HG03064 (cell line): ENCODE measurements around the gene FLT3.

ENCODE experiments used
- ATAC-seq: cut with Tn5 transposase; IDR thresholded peaks from one replicate; pipeline ENCODE4 v1.9.1; 2021; ENCODE audit warnings: low read depth; ENCODE audit not compliant: unreplicated experiment

The FLT3 gene

DNA sequence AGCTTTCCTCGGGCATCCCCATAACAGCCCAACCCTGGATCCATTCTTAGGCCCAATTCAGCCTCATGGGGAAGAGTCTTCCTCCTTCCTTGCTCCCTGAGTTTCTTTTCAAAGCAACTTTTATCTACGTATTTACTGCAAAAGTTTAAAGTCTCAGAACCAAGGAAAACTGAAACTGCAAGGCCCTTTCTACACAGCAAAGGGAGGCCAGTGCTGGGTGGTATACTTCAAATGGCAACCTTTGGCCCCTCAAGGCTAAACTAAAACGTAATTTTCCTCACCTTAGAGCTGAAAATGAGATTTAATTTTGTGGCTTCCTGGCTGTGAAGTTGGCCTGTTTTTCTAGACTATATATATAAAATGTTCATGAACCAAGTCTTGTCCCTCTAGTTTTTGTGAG lies 136.9 kb downstream of the FLT3 start:
- ATAC-seq = no peak

DNA sequence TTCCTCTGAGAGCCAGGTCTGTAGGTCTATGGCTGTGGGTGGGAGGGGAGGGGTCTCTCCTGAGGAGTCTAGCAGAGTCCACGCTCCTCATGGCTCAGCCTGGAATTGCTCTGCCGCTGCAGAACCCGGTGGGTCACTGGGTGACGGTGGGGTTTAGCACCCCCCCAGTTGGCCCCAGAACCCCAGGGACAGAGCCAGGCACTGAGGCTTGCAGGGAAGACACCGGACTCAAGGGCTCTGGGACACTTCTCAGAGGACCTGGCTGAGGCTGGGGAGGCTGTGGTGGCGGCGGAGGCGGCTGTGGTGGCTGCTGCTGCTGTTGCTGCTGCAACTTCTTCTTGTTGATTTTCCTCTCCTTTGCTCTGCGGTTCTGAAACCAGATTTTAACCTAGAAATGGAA lies 137.4 kb downstream of the FLT3 start:
- ATAC-seq = no peak

DNA sequence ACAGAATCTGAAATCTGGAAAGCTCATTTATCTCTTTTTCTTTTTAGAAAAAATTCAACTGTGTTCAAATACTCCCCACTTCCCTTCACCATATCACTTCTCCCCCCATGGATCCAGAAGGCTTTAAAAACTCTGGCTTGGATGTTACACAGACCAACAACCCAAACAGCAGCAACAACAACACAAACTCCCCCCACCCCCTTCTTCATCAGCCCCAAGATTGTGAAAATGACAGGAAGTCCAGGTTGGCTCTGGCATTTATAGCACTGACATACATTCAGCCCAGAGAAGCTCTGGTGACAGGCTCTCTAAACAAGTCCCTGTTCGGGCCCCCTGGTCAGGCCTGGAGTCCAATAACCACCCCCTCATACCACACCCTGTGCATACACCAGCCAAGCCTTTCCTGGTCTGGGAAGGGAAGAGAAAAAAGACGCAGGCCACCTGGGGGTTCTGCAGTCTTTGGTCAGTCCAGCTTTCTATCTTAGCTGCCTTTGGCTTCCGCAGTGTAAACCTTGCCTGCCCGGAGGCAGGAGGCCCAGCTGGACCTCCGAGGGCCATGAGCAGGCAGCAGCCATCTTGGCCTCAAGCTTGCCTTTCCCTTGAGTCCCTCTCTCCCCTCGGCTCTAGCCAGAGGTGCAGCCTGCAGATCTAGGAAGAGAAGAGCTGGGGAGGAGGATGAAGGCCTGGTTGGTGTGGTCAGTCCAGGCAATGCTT lies 138.1 kb downstream of the FLT3 start:
- no peak for ATAC-seq

DNA sequence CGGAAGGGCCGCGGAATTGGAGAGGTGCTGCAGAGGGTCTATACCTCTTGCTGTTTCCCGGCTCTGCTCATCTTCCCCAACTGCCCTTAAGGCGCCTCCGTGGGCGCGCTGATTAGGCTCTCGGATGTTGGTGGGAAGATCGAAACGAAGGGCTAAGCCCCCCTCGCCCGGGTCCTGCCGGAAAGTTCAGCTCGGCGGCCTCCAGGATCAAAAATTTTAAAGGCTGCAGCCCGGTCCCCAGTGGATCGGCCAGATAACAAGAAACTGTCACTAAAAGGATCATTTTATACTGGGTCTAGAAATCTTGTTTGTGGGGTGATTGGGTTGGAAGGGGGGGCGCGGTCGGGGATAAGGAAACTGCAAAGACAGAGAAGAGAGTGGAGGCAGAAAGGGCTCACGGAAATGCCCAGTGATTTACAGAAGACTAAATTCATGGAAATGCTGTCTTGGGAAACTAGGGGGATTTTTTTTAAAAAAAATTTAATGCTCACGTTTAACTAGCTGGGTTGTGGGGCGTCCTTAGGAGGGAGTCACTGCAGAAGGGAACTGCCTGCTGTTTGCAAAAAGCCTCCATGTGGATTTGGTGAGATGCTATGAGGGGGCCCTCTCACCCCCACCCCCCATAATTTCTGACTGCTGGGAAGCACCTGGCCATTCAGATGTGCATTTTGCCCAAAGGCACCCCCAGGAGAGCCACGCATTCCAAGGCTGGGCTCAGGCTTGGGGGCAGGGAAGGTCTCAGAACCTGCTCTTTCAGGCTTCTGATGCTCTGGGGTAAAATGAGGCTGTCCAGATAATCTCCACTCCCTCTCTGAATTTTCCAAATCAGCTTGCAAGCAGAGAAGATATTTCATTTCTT lies 138.9 kb downstream of the FLT3 start:
- ATAC-seq = no peak

DNA sequence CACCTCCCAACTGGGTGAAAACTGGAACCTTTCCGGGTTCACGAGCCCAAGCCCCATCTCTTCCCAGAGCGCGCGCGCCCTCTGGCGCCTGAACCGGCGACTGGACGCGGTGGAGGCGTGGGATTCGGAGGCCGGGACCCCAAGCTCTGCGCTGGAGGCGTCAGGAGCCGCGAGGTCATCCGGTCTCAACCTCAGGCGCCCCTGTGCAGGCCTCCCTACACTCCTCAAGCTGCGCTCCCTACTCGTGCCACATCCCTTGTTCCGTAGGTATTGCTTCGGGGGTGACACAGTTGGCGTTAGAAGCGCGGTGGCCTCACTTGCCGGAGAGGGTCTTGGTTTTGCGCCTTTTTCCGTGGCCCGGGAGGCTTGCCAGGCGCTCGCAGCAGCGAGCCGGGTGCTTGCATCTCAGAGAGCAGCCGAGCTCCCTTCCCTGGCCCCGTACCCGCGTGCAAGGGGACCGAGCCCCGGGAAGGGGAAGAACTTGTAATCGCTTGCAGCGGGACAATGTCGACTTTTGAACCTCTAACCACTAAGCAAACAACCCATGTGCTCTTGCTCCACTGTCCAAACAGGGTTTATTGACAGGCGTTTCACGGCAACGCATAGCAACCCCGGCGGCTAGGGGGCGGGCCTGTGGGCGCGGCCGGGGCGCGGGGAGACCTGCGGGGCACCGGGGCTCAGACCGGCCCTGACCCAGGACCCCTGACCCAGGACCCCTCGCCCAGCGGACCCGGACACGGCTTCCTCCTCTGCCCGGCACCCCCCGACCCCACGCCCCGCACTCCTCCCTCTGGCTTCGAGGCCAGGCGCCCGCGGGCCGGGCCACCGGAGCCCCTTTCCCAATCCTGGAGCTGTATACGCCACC lies 139.8 kb downstream of the FLT3 start:
- no peak for ATAC-seq

DNA sequence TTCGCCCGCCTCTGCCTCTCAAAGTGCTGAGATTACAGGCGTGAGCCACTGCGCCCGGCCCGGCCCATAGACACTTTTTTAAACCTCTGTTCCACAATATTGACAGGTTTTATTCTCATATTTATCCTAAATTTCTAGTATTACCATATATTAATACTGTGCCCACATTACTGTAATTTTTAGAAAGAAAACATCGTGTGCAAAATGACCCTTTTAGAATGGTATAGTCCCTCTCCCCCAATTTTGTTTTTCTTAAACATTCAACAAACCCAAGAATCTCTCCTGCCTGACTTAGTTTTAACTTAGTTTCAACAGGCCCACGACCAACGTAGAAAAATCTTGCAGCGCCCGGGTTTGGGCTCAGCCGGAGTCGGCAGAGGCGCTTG lies 140.4 kb downstream of the FLT3 start:
- ATAC-seq = no peak

DNA sequence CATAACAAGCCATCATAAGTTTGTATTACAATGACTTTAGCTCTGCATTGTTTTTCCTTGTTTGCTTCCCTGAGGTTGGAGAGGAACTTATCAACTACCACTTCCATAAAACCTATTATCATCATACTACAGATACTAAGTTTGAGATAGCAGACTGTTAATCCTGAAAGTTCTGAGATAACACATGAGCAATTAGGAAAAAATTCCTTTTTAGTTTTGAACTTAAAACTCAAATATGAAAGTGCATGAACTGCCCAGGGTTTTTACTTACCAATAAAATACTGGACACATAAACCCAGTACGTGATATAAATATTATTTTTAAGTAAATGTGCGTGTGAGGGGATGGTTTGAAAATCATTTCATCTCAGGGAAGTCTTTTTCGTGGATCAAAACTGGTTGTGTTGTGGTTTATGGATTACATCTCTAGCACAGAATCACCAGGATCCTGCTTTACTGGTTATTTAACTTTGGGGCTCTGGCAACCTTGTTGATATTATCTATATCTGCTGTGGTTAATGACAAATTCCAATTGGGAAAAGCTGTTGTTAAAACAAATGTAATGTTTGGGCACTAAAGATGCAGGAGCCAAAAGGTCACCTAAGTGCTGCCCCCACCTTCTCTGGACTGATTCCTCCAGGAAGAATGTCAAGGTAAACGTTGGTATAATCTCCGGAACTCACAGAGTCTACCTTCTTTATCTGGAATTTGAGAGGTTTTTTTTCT lies 143.6 kb downstream of the FLT3 start:
- no peak for ATAC-seq

DNA sequence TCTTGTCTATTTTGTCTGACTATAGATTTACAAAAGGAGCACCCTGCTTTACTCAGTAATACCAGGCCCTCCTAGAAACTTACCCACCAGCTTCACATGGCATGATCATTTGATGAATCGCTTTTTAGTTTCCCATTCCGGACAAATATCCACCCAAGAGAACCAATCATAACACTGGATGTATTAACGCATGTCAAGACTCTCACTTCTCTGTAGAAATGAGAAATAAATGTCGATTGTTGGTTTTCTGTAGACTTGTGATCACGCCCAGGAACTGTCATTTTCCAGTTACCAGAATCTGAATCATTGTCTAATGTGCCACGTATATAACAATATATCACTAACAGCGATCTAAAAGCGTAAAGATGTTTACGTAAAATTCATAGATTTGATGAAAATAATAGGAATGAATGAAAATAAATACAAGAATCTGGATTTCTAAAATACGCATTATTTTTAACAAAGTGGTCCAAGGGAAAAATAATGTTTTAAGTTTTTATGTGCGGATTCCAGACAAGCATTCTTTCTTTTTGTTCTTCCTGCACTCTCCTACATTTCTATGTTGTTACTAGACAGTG lies 145.3 kb downstream of the FLT3 start:
- no peak for ATAC-seq

DNA sequence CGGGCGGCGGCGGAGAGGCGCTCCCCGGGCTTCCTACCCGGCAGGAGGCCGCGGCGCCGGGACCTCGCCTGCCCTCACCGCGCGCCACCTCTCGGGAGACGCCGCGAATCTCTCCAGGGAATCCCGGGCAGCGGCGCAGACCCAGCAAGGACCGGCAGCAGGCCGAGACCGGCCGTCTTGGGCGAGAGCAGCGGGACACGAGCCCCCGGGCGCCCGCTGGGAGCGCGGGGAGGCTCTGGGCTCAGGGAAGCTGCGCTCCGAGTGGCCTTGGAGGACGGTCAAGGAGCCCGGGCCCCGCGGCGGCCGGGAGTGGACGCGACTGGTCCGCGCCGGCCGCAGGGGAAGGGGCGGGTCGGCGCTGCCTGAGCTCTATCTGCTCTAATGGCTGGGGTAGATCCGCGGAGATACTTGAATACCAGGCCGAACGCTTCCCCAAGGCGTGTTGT lies 145.9 kb downstream of the FLT3 start:
- no peak for ATAC-seq

DNA sequence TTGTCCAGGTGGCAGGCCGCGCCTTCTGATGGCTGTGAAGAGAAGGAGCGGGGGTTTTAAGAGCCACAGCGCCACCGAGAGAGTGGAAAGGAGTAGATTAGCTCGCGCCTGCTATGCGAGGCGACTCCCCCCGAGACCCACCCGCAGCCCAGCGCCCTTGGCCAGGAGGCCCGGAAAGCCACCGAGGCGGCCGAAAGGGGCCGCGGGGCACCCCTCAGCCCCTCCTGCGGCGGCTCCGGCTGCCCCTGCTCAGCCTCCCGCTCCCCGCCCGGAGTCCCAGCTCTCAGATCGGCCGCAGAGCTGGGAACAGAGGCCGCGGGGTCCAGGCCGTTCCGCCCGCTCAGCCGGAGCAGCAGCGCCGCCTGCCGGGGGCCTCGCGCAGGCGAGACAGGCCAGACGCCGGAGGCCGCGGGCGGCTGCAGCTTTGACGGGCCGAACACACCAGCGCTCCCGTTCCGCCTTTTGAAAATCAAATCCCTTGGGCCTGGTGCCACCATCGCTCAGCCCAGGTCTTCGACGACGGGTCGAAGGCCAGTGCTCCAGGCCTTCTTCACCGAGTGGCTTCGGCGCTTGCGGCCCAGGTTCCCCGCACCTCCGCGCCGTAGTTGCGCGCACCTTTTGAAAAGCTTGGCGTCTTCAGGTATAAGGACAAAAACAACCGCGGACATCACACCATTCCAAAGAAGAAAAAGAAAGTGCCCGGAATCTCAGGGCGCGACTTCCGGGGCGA lies 146.5 kb downstream of the FLT3 start:
- ATAC-seq = peak; percentile 85
